HG03060 (cell line): ENCODE data around the gene KIFBP.

Source experiments
- ATAC-seq: cut with Tn5 transposase; IDR thresholded peaks from one replicate; pipeline ENCODE4 v1.9.1; 2021; ENCODE audit warnings: low read depth, moderate number of reproducible peaks; ENCODE audit not compliant: unreplicated experiment

Gene KIFBP

DNA sequence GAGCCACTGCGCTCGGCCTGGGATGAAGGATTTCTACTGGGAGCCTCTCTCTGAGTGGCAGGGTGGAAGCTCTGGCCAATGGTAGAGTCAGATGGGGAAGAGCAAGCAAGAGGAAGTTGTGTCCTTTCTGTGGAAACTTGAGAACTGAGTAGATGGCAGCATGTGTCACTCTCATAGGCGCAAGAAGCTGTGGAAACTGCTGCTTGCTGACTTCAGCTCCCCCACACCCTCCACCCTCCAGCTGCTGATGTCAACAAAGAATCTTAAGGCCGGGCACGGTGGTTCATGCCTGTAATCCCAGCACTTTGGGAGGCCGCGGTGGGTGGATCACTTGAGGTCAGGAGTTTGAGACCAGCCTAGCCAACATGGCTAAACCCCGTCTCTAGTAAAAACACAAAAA, 59.5 kb downstream of the KIFBP start:
- no peak for ATAC-seq

DNA sequence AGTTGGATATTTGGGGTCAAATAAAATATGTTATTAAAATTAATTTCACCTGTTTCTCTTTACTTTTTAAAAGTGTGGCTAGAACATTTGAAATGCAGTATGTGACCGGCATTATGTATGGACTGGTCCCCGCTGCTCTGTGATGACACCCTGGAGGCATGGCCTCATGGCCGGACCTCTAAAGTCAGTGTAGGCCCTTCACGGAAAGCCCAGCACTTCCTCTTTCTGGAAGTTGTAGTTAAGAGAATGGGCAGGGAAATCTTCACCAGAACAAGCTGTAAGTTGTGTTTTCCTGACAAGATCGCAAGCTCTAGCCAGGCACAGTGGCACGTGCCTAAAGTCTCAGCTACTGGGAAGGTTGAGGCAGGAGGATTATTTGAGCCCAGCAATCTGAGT, 61.0 kb downstream of the KIFBP start:
- ATAC-seq: no peak

DNA sequence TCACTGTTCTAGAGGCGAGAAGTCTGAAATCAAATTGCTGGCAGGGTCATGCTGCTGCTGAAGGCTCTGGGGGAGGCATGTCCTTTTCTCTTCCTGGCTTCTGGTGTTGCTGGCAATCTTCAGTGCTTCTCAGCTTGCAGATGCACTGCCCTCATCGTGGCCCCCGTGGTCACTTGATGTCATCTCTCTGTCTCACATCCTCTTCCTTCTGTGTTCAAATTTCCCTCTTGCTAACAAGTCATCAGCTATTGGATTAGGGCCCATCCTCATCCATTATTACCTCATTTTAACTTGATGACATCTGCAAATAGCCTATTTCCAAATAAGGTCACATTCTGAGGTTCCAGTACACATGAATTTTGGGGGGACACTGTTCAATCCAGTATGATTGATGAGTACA, 62.7 kb downstream of the KIFBP start:
- ATAC-seq: no peak

DNA sequence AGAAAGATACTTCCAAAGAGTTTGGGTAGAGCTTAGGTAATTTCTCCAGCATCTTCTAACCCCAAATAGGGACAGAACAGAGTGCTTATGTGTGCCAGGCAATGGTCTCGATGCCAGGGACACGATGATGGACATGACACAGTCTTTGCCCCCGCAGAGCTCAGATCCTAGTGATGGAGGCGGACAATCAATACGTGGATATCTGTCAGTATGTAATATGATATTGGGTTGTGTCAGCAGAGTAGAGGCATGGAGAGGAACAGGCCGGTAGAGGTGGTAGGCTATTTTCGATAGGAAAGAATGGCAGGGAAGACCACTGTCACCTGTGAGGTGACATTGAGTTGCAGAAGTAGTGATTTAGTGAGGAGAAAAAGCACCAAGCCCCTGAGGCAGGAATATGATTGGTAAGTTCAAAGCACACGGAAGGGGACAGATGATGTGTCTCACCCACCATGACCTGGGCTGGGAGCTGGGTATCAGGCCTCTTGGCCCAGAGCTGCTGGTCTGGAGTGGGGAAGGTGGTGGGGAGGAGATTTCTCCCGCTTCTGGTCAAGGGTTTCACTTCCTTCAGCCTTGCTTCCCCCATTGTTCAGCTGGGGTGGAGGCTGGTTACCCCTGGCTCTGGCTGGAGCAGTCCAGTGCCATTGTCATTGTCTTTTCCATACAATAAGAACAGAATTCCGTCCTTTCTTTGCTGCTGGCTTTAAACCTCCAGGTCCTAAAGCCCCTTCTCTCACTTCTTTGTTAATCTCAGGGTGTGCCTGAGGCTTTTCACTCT, 63.3 kb downstream of the KIFBP start:
- ATAC-seq: no peak

DNA sequence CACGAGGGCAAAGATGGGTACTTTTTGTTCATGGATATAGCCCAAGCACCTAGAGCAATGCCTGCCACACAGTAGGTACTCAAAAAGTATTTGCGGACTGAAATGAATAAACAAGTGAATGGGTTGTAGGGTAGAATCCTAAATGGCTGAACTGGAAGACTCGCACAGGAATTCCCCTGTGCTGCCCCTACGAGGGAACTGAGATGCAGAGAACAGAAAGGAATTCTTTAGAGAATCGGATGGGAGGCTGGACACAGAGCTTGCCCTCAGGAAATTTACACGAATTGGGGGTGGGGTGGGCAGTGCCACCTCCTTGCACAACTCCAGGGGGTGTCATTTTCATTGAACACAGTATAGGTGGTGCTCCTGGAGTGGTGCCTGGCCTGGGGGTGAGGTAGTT, 64.1 kb downstream of the KIFBP start:
- ATAC-seq: no peak

DNA sequence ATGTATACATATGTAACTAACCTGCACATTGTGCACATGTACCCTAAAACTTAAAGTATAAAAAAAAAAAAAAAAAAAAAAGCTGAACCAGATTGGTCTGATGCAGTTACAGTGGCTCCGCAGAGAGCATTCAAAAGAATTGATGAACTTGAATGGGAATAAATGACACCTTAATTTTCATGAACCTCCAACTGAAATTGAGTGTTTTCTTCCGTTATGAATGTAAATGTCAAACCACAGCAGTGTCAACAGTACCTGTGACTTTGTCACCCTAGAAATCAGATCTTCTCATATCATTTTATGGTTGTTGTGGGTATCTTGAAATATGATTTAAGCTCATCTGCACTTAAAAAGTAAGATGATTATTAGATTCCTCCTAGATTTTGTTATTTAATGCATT, 66.6 kb downstream of the KIFBP start:
- no peak for ATAC-seq

DNA sequence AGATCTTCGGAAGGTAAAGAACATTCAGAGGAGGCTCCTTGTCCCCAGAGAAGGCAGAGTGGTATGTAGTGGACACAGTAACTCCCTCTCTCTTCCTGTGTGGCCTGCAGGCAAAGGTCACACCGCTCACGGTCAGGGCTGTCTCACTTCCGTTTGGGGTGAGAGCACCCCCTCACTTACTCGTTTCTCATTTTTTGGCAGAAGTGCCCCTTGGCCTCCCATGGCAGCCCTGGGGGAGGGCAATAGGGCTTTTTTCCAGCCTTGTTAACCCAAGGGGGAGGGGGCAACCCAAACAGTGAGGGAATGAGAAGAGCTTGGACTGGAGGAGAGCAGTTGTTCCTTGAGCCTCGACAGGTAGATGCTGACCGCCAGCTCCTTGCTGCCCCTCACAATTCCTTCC, 67.5 kb downstream of the KIFBP start:
- no peak for ATAC-seq

DNA sequence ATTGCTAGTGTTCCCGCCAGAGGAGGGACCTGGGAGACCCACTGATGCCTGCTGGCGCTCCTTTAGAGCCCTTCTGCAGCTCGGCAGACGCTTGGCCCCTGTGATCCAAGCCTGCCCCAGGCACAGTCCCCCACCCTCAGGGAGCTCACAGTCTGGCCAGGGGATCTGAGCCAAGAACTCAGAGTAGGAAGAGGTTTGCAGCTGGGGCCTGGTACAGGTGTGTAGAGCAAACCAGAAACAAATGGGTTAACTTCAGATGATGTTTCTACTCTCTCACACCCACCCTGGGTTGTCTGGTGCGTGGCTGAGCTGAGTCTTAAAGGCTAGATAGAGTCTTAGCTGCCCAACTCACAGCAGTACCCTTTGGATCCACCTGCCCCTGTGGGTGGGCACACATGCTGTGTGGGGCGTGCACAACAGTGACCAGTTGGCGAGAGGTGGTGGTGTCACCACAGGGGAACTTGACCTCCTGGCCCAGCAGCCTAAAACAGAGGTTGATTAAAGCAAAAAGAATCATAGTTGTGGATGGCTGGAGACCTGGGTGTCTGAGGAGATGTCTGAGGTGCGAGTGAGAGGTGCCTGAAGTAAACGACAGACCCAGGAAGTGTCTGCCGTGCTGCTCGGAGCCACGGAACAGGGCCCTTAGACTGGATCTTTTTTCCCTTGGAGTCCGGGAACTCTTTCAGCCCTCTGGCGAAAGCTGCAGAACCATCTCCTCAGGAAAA, 68.1 kb downstream of the KIFBP start:
- ATAC-seq: no peak

DNA sequence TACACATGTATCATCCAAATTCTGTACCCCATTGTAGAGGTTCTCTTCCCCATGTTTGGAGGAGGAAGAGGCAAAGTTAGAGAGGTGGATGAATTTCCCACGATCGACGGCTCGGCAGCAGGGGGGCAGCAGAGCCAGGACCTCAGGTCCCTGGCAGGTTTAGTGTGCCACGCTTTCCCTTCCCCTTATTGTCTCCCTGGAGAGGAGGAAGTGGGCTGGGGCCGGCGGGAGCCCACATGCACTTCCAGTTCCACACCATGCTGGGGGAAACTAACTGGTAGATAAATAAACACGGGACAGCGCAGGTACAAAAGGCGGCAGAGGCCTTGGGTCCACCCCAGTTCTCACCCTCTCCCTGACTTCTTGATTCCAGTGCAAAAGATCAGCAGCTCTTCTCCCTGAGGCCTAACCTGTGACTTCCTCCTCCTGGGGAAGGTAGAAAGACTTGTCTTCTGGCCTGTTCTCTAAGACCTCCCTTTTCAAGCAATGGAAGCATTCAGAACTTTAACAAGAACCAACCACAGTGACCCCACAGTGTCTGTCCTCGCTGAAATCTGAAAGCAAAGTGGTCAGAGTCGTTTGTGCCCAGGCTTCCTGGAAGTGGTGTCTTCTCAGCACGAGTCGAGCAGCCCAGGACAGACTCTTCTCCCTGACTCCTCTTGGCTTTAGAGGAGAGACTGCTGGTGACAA, 68.8 kb downstream of the KIFBP start:
- ATAC-seq: no peak

DNA sequence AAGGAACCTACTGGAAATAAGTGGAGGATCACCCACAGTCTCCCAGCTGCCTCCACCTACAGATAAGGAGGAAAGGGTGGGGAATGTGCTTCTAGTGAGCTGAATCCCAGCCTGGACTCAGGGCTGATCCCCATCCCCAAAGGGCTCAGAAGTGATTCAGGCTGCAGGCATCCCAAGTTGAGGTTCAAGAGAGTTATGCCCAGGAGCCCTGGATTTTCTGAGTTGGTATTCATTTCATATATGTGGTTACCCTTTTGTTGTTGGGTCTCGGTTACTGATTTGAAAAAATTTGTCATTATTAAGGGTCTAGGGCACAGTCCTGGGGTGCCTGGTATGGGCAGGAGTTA, 69.3 kb downstream of the KIFBP start:
- no peak for ATAC-seq

DNA sequence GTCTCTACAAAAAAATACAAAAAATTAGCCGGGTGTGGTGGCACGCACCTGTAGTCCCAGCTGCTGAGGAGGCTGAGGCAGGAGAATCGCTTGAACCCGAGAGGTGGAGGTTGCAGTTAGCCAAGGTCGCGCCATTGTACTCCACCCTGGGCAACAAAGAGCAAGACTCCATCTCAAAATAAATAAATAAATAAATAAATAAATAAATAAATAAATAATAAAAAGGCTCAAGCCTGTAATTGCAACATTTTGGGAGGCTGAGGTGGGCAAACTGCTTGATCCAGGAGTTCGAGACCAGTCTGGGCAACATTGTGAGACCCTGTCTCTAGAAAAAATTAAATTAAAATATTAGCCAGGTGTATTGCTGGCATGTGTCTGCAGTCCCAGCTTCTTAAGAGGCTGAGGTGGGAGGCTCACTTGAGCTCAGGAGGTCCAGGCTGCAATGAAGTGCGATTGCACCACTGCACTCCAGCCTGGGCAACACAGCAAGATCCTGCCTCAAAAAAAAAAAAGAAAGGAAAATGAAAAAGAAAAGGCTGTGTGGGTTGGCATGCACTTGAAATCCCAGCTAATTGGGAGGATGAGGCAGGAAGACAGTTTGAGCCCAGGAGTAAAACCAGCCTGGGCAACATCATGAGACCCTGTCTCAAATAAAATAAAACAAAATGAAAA, 71.7 kb downstream of the KIFBP start:
- no peak for ATAC-seq

DNA sequence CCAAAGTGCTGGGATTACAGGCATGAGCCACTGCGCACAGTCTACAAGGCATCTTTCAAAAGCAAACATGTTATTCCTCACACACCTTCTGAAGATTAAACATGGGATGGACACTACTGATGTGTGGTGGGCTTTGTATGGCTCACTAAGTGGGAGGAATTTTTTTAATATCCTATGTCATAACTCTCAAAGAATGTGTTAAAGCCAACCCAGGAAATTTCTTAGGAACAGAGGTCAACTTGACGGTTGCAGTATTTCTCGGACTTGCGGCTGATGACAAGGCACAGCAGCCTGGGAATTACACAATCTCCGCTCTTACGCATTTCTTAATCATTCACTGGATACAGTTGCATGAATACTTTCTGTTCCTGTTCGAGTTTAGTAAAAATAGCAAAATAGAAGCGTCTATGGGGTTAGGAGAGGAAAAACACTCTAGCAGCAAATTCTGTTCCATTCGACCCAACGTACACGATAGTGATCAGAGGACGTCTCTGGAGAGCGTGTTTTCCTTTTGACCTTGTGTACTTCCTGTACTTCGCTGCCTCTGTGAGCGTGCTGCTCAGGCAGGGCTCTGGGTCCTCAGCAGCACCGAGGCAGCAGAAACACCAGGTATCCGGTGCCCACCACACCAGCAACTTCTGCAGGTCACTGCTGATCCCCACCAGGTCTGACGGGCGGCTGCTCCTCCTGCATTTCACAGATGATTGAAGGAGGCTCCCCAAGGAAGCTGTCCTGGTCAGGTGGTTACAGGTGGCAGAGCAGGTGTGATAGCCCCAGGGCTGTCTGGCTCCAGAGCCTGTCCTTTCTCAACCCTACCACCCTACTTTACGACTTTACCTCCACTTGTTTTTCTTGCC, 72.9 kb downstream of the KIFBP start:
- ATAC-seq: no peak

DNA sequence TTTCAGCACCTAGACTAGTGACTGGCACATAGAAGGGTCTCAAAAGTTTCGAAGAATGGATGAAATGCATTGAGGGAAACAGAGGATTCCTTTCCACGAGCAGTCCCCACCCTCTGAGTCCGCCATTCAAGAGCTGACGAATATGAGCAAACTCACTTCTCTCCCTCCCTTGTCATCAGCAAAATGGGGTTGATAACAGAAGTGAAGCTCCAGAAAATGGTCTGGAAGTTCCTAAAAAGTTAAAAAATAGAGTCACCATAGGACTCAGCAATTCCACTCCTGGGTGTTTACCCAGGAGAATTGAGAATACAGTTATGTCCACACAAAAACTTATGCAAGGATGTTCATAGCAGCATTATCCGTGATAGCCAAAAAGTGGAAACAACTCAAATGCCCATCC, 74.3 kb downstream of the KIFBP start:
- ATAC-seq: no peak

DNA sequence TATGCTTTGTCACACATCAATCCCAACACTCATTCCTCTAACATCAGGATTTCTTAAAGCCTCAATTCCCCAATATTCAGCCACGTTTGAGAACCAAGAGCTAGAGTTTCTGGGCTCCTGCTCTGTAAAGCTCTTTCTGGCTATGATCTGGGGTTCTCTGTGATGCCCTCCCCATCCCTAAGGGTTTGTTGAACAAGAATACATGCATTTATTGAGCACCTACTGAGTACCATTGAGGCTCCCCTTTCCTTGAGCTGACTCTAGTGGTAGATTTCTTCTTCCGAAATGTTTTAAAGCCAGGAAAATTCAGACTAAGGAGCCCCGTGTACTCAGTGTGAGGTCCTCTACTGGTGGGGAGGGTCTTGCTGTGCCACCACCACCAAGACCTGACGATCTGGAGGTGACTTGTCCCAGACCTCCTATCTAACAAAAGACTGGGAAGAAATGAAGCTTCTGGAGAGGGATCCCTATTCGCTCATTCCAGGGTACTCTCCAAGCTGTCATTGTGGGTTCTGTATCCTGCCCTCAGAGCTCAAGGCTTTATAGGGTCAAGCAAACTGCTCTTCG, 76.2 kb downstream of the KIFBP start:
- no peak for ATAC-seq

DNA sequence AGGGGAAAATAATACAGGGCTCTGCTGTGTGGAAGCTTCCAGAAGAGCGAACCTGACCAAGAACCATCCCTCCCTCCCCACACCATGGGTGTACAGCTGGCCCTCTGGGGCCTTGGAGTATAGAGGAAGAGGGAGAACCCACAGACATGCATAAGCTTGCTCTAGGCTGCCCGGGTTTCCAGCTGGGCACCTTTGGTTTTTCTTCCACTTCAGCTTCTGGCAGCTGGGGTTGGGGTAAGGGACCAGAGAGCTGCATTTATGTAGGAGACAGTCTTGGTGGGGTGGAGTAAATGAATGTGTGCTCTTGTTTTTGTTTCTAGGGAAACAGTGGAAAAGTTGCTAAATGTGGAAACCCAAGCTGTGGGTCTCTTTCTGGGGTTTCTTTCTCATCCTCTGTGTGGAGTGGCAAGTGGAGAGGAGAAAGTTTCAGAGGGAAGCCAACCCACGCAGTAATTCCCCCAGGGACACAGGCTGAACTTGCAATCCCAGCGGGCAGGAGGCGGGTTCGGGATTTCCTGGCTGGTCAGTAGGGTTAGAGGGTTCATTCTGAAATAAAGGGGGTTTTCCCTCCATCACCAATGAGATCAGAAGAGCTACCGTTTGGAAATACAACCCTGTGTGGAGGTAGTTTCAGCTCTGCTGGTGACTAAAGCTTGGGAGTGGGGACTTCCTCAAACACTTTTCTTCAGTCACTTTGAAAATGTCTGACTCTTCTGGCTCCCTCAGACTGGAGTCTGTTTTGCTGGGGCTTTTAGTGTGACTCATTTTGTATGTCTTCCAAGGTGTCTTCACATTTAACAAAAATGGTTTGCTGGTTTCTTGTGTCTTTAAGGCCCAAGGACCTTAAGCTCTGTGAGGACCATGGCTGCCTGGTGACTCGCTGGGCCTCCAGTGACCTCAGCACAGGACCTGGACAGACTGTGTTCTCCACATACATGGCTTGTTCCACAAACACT, 77.1 kb downstream of the KIFBP start:
- ATAC-seq: peak; percentile 63
